HepG2 (cell line): ENCODE results near the gene PLEKHN1. TPM values are rescaled to one million over a fixed set of nuclear protein-coding genes. Genes with fewer than 3 reads are reported as not detected.

Experiments
- AKAP8 ChIP-seq: sonication (generic); formaldehyde crosslinking; IDR thresholded peaks from 2 replicates; pipeline ENCODE4 v1.5.1; 2020; ENCODE audit warnings: mild to moderate bottlenecking, missing genetic modification reagents
- ETV6 ChIP-seq: sonication (generic); formaldehyde crosslinking; conservative IDR thresholded peaks from 2 replicates; pipeline ENCODE4 v1.4.0; 2020; ENCODE audit warnings: missing genetic modification reagents
- IRF2 ChIP-seq: IDR thresholded peaks from 2 replicates; pipeline ENCODE4 v1.6.1; 2018; ENCODE audit warnings: missing genetic modification reagents, missing compliant biosample characterization
- NRL ChIP-seq: sonication (generic); formaldehyde crosslinking; IDR thresholded peaks from 2 replicates; pipeline ENCODE4 v1.5.0; 2020; ENCODE audit warnings: missing genetic modification reagents, mild to moderate bottlenecking, moderate library complexity, borderline replicate concordance
- PCBP2 ChIP-seq: fragments of 200-400 bp; formaldehyde crosslinking; optimal IDR thresholded peaks from 2 replicates; pipeline ENCODE3; 2018; ENCODE audit warnings: low read length, low read depth; ENCODE audit not compliant: poor library complexity, severe bottlenecking
- RFXANK ChIP-seq: IDR thresholded peaks from 2 replicates; pipeline ENCODE4 v1.6.1; 2016
- SMAD1 ChIP-seq: sonication (generic); formaldehyde crosslinking; IDR thresholded peaks from 2 replicates; pipeline ENCODE4 v1.4.0; 2020; ENCODE audit warnings: missing genetic modification reagents, low read depth, mild to moderate bottlenecking, borderline replicate concordance
- SP140L ChIP-seq: sonication (generic); formaldehyde crosslinking; IDR thresholded peaks from 2 replicates; pipeline ENCODE4 v1.4.0; 2020; ENCODE audit warnings: missing genetic modification reagents, borderline replicate concordance
- SRSF1 ChIP-seq: fragments of 200-400 bp; formaldehyde crosslinking; optimal IDR thresholded peaks from 2 replicates; pipeline ENCODE3; 2017; ENCODE audit warnings: mild to moderate bottlenecking, low read depth, low read length, moderate library complexity
- SRSF9 ChIP-seq: fragments of 200-400 bp; formaldehyde crosslinking; IDR thresholded peaks from 2 replicates; pipeline ENCODE4 v1.6.1; 2018; ENCODE audit warnings: borderline replicate concordance, mild to moderate bottlenecking, low read depth, low read length; ENCODE audit not compliant: insufficient read depth, poor library complexity, severe bottlenecking
- THAP7 ChIP-seq: sonication (generic); formaldehyde crosslinking; IDR thresholded peaks from 2 replicates; pipeline ENCODE4 v1.8.1; 2023; ENCODE audit warnings: mild to moderate bottlenecking, missing genetic modification reagents
- YEATS2 ChIP-seq: sonication (generic); formaldehyde crosslinking; IDR thresholded peaks from 2 replicates; pipeline ENCODE4 v1.4.0; 2020; ENCODE audit warnings: missing genetic modification reagents, borderline replicate concordance
- ZBTB25 ChIP-seq: IDR thresholded peaks from 2 replicates; pipeline ENCODE4 v1.6.1; 2018; ENCODE audit warnings: missing genetic modification reagents
- ZBTB8A ChIP-seq: sonication (generic); formaldehyde crosslinking; IDR thresholded peaks from 2 replicates; pipeline ENCODE4 v1.4.0; 2020; ENCODE audit warnings: mild to moderate bottlenecking, low read depth, missing genetic modification reagents, borderline replicate concordance
- ZNF430 ChIP-seq: sonication (generic); formaldehyde crosslinking; IDR thresholded peaks from 2 replicates; pipeline ENCODE4 v1.9.0; 2021; ENCODE audit warnings: mild to moderate bottlenecking, missing genetic modification reagents
- ZNF576 ChIP-seq: sonication (generic); formaldehyde crosslinking; IDR thresholded peaks from 2 replicates; pipeline ENCODE4 v1.4.0; 2020; ENCODE audit warnings: mild to moderate bottlenecking, missing genetic modification reagents
- ZNF598 ChIP-seq: sonication (generic); formaldehyde crosslinking; IDR thresholded peaks from 2 replicates; pipeline ENCODE4 v1.5.1; 2020; ENCODE audit warnings: mild to moderate bottlenecking, missing genetic modification reagents, borderline replicate concordance
- ZNF709 ChIP-seq: sonication (generic); formaldehyde crosslinking; IDR thresholded peaks from 2 replicates; pipeline ENCODE4 v1.5.0; 2020; ENCODE audit warnings: mild to moderate bottlenecking, missing genetic modification reagents
- ZSCAN25 ChIP-seq: sonication (generic); formaldehyde crosslinking; IDR thresholded peaks from 2 replicates; pipeline ENCODE4 v1.8.0; 2022; ENCODE audit warnings: mild to moderate bottlenecking, missing genetic modification reagents
- polyA plus RNA-seq, 8 experiments: library from polyadenylated mRNA; depleted of rRNA in 3 of 8; stranded (reverse) in 7 of 8; unstranded in 1 of 8; fragments of >200 nt; fragmentation: Illumina TruSeq in 4 of 8; extraction: Trizol in 4 of 8; gene quantifications; 2 replicates each; pipeline versions ENCODE4 v1.2.1 to v1.2.3, GENCODE V29; 2011 to 2016; ENCODE audit warnings: low read depth in 4 of 8, missing spikeins in 1 of 8, mixed read lengths in 1 of 8; ENCODE audit not compliant: insufficient read depth in 1 of 8
- total RNA-seq, 5 experiments: library from RNA; depleted of rRNA; stranded (reverse); fragments of >200 nt; fragmentation: Illumina TruSeq; extraction: Trizol; gene quantifications; 2 replicates each; pipeline ENCODE4 v1.2.3, GENCODE V29; 2016; ENCODE audit warnings: low read depth in 1 of 5
- TF ChIP-seq, protein P1 (sequence below): sonication (generic); formaldehyde crosslinking; IDR thresholded peaks from 2 replicates; pipeline ENCODE4 v1.9.0; 2021; ENCODE audit warnings: missing genetic modification reagents, mild to moderate bottlenecking, borderline replicate concordance
- TF ChIP-seq, protein P2 (sequence below): sonication (generic); formaldehyde crosslinking; IDR thresholded peaks from 2 replicates; pipeline ENCODE4 v1.5.0; 2020; ENCODE audit warnings: missing genetic modification reagents
- TF ChIP-seq, protein P3 (sequence below): IDR thresholded peaks from 2 replicates; pipeline ENCODE4 v1.6.1; 2012; ENCODE audit warnings: inconsistent platforms
- TF ChIP-seq, protein P4 (sequence below): IDR thresholded peaks from 2 replicates; pipeline ENCODE4 v1.6.1; 2016; ENCODE audit warnings: control low read depth

Gene PLEKHN1
- total and polyA plus RNA-seq, 2 of the 13 experiments (the other 11 are each of a cell fraction or from before 2014, with no cell fraction given): 0.42 to 0.58 TPM

- TF ChIP-seq ZBTB8A (CRISPR knock-in tag): no peak
- no peak for TF ChIP-seq RFXANK
- no peak for TF ChIP-seq YEATS2 (CRISPR knock-in tag)
- no peak for TF ChIP-seq ZNF430 (CRISPR knock-in tag)
- TF ChIP-seq ZSCAN25: peak; percentile 46; the same call in 1 of the 2 replicates
- no peak for TF ChIP-seq ZNF709 (CRISPR knock-in tag)
- TF ChIP-seq ZNF576 (CRISPR knock-in tag): no peak
- TF ChIP-seq, protein P1, sequence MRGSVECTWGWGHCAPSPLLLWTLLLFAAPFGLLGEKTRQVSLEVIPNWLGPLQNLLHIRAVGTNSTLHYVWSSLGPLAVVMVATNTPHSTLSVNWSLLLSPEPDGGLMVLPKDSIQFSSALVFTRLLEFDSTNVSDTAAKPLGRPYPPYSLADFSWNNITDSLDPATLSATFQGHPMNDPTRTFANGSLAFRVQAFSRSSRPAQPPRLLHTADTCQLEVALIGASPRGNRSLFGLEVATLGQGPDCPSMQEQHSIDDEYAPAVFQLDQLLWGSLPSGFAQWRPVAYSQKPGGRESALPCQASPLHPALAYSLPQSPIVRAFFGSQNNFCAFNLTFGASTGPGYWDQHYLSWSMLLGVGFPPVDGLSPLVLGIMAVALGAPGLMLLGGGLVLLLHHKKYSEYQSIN (CRISPR knock-in tag): no peak
- TF ChIP-seq ZNF598: no peak
- no peak for TF ChIP-seq NRL (CRISPR knock-in tag)
- TF ChIP-seq AKAP8 (CRISPR knock-in tag): no peak; the same call in 1 of the 2 replicates
- TF ChIP-seq, protein P2, sequence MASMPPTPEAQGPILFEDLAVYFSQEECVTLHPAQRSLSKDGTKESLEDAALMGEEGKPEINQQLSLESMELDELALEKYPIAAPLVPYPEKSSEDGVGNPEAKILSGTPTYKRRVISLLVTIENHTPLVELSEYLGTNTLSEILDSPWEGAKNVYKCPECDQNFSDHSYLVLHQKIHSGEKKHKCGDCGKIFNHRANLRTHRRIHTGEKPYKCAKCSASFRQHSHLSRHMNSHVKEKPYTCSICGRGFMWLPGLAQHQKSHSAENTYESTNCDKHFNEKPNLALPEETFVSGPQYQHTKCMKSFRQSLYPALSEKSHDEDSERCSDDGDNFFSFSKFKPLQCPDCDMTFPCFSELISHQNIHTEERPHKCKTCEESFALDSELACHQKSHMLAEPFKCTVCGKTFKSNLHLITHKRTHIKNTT (CRISPR knock-in tag): no peak
- no peak for TF ChIP-seq SRSF1
- TF ChIP-seq, protein P3, sequence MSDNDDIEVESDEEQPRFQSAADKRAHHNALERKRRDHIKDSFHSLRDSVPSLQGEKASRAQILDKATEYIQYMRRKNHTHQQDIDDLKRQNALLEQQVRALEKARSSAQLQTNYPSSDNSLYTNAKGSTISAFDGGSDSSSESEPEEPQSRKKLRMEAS: peak; percentile 40; the same call in 1 of the 2 replicates
- TF ChIP-seq ETV6 (CRISPR knock-in tag): no peak
- no peak for TF ChIP-seq PCBP2
- TF ChIP-seq SRSF9: no peak
- TF ChIP-seq SP140L: no peak
- TF ChIP-seq, protein P4, sequence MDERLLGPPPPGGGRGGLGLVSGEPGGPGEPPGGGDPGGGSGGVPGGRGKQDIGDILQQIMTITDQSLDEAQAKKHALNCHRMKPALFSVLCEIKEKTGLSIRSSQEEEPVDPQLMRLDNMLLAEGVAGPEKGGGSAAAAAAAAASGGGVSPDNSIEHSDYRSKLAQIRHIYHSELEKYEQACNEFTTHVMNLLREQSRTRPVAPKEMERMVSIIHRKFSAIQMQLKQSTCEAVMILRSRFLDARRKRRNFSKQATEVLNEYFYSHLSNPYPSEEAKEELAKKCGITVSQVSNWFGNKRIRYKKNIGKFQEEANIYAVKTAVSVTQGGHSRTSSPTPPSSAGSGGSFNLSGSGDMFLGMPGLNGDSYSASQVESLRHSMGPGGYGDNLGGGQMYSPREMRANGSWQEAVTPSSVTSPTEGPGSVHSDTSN (CRISPR knock-in tag): no peak
- no peak for TF ChIP-seq ZBTB25 (CRISPR knock-in tag)
- TF ChIP-seq IRF2 (CRISPR knock-in tag): no peak
- TF ChIP-seq SMAD1 (CRISPR knock-in tag): no peak
- TF ChIP-seq THAP7 (CRISPR knock-in tag): no peak
Measured at GRCh38 chr1:995665-996633, 29.7 kb downstream of the PLEKHN1 start (continued).
